ENCODE data around the gene GALNT10.
A peak's percentile ranks its signal among the peaks of the same experiment; 100 is the strongest.

GALNT10 gene

DNA sequence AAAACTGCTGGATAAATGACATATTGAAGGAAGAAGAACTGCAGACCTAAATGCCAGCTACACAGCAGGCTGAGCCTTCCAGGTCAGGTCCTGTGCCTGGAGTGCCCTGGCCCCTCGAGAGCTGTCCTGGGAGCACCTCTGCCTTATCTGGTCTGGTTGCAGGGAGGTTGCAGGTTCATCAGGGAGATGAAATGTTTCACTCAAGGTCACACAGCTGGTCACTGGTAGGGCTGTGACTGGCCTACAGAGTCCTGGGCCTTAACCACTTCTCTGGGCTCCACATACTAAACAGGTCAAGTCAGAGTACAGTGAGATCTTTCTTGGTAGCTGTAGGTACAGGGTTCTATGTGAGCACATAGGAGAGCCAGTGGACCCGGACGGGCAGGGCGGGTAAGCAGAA, 16.7 kb downstream of the GALNT10 start:
- H3K9ac ChIP-seq (ENCODE audit: low read depth, low read length), result no peak overlapping the region

DNA sequence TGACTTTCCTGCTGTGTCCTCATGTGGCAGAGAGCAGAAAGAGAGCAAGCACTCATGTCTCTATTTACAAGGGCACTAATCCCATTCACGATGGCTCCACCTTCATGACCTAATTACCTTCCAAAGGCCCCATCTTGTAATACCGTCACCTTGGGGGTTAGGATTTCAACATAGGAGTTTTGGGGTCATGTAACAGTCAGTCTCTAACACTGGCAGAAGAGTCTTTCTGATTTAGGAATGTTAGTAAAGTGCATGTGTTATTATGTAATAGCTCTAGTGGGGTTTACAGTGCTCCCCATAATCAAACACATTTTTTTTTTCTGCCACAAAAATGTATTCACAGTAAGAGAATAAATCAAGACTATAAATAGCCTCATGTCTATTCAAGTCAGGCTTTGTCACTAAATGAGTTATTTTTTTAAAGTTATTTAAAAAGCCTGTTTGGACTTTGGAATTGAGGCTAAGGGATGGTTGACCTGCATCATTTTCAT, 19.1 kb downstream of the GALNT10 start:
- H3K27me3 ChIP-seq (ENCODE audit: control insufficient read depth, insufficient read depth, low read length), result no peaks in the 10 kb centered on the region
- H3K4me3 ChIP-seq (ENCODE audit: low read length), result no peak overlapping the region
- peaks cover 32% of the 10 kb centered on the region for H3K36me3 ChIP-seq (ENCODE audit: insufficient read depth, low read length)
- H3K9me3 ChIP-seq (replicated peaks; ENCODE audit: low read length), result no peaks in the 10 kb centered on the region
- peaks cover 34% of the 10 kb centered on the region for H3K4me1 ChIP-seq (ENCODE audit: control insufficient read depth, insufficient read depth, low read length)
- no peak overlapping the region for H3K9ac ChIP-seq (ENCODE audit: low read depth, low read length)
- no peak overlapping the region for H3K4me2 ChIP-seq (ENCODE audit: low read length)

More for the DNA sequence above, 16.7 kb downstream of the GALNT10 start:
- H3K27me3 ChIP-seq (ENCODE audit: control insufficient read depth, insufficient read depth, low read length), result no peaks in the 10 kb centered on the region
- peaks cover 18% of the 10 kb centered on the region for H3K4me1 ChIP-seq (ENCODE audit: control insufficient read depth, insufficient read depth, low read length)
- H3K4me3 ChIP-seq (ENCODE audit: low read length), result no peak overlapping the region
- H3K4me2 ChIP-seq (ENCODE audit: low read length), result no peak overlapping the region
- no peaks in the 10 kb centered on the region for H3K9me3 ChIP-seq (replicated peaks; ENCODE audit: low read length)
- peaks cover 27% of the 10 kb centered on the region for H3K36me3 ChIP-seq (ENCODE audit: insufficient read depth, low read length)

DNA sequence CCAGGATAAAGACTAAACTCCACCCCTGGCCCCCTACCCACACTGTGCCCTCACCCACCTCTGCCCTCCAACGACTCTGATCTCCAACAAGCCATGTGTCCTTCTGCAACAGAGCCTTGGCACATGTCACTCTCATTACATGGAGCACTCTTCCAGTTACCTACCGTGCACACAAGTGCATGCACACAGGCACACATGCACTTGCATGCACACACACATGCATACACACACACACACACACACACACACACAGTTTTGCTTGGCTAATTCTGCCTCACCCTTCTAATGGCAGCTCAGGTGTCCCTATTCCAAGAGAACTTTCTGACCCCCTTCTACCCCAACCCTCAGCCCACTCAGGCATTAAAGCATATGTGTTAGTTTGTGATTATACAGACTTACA, 19.6 kb downstream of the GALNT10 start:
- Histone ChIP-seq H3K4me3 (ENCODE audit: low read length) (no peak overlapping the region), H3K9ac (ENCODE audit: low read depth, low read length) (no peak overlapping the region), H3K27me3 (ENCODE audit: control insufficient read depth, insufficient read depth, low read length) (no peaks in the 10 kb centered on the region), H3K4me1 (ENCODE audit: control insufficient read depth, insufficient read depth, low read length) (peaks cover 37% of the 10 kb centered on the region), H3K9me3 (replicated peaks; ENCODE audit: low read length) (no peaks in the 10 kb centered on the region), H3K36me3 (ENCODE audit: insufficient read depth, low read length) (peaks cover 31% of the 10 kb centered on the region), H3K4me2 (ENCODE audit: low read length) (no peak overlapping the region)

DNA sequence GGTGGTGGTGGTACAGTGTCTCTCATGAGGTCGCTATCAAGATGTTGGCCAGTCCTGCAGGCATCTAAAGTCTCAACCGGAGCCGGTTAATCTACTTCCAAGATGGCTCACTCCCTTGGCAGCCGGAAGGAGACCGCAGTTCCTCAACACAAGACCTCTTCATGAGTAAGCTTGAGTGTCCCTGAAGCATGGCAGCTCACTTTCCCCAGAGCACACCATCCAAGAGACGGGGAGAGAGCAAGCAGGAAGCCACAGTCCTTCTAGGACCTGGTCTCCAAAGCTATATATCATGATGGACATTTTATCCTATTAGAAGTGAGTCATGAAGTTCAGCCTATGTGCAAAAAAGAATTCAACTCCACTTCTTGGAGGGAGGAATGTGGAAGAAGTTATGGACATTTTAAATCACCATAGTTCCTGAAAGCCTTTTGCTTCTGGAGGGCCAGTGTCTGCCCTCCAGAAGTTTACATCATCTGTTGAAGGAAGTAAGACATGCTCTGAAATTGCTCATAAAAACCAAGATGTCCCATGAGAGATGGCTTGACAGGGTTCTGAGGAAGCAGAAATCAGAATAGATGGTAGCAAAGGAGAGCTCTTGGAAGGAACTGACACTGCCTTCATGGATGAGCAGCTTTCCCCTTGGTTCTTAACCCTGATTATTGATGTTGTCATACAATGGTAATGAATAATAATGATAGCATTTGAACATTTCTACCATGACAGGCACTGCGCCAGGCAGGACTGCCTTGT, 21.3 kb downstream of the GALNT10 start:
- H3K27me3 ChIP-seq (ENCODE audit: control insufficient read depth, insufficient read depth, low read length), result no peaks in the 10 kb centered on the region
- no peak overlapping the region for H3K9ac ChIP-seq (ENCODE audit: low read depth, low read length)
- no peak overlapping the region for H3K4me3 ChIP-seq (ENCODE audit: low read length)
- no peaks in the 10 kb centered on the region for H3K9me3 ChIP-seq (replicated peaks; ENCODE audit: low read length)
- peaks cover 15% of the 10 kb centered on the region for H3K36me3 ChIP-seq (ENCODE audit: insufficient read depth, low read length)
- H3K4me2 ChIP-seq (ENCODE audit: low read length), result no peak overlapping the region
- peaks cover 37% of the 10 kb centered on the region for H3K4me1 ChIP-seq (ENCODE audit: control insufficient read depth, insufficient read depth, low read length)

DNA sequence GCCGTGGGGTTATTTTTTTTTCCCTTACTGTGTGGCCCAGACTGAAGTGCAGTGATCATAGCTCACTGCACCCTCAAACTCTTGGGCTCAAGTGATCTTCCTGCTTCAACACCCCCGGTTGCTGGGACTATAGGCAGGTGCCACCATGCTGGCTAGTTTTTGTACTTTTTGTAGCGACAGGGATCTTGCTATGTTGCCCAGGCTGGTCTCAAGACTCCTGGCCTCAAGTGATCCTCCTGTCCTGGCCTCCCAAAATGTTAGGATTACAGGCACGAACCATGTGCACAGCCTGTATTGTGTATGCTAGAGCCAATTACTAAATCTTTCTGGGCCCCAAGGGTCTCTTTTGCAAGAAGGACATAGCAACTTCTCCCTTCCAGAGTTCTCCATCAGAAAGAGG, 23.1 kb downstream of the GALNT10 start:
- Histone ChIP-seq H3K36me3 (ENCODE audit: insufficient read depth, low read length) (peaks cover 15% of the 10 kb centered on the region), H3K4me1 (ENCODE audit: control insufficient read depth, insufficient read depth, low read length) (peaks cover 37% of the 10 kb centered on the region), H3K9ac (ENCODE audit: low read depth, low read length) (peak overlapping the region; percentile 57), H3K4me3 (ENCODE audit: low read length) (no peak overlapping the region), H3K27me3 (ENCODE audit: control insufficient read depth, insufficient read depth, low read length) (no peaks in the 10 kb centered on the region), H3K4me2 (ENCODE audit: low read length) (peak overlapping the region; percentile 70), H3K9me3 (replicated peaks; ENCODE audit: low read length) (no peaks in the 10 kb centered on the region)

DNA sequence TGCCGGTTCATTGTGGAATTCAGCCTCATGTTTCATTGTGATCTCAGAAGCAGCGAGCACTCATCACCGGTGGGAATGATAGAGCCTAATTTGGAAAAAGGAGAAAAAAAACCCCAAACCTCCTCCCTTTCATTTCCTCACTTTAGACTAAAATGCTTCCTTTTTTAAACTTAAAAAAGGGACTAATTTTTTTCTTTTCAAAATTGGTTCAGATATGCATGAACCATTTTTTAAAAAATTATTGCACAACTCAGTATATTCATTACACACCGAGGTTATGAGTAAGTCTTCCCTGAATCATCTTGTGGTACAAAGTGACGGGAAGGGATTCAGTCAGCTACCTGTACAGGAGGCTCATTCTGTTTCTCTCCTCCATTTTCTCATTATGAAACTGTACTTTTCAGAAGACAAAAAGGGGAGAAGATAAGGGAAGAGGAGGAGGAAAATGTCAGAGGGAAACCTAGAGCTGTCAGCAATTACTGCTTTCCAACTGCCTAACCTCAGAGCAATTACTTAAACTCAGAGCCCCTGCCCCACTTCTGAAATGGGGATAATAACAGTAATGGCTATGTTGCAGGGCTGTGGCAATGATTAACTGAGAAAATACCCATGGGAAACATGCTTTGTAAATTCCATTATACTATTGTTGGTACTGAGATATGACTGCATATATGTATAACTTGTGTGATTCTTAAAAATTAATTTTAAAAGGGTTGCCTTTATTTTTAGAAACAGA, 24.0 kb downstream of the GALNT10 start:
- peaks cover 37% of the 10 kb centered on the region for H3K4me1 ChIP-seq (ENCODE audit: control insufficient read depth, insufficient read depth, low read length)
- H3K36me3 ChIP-seq (ENCODE audit: insufficient read depth, low read length), result peaks cover 15% of the 10 kb centered on the region
- peak overlapping the region; percentile 70 for H3K4me2 ChIP-seq (ENCODE audit: low read length)
- no peaks in the 10 kb centered on the region for H3K9me3 ChIP-seq (replicated peaks; ENCODE audit: low read length)
- no peaks in the 10 kb centered on the region for H3K27me3 ChIP-seq (ENCODE audit: control insufficient read depth, insufficient read depth, low read length)
- H3K4me3 ChIP-seq (ENCODE audit: low read length), result no peak overlapping the region
- H3K9ac ChIP-seq (ENCODE audit: low read depth, low read length), result peak overlapping the region; percentile 57

DNA sequence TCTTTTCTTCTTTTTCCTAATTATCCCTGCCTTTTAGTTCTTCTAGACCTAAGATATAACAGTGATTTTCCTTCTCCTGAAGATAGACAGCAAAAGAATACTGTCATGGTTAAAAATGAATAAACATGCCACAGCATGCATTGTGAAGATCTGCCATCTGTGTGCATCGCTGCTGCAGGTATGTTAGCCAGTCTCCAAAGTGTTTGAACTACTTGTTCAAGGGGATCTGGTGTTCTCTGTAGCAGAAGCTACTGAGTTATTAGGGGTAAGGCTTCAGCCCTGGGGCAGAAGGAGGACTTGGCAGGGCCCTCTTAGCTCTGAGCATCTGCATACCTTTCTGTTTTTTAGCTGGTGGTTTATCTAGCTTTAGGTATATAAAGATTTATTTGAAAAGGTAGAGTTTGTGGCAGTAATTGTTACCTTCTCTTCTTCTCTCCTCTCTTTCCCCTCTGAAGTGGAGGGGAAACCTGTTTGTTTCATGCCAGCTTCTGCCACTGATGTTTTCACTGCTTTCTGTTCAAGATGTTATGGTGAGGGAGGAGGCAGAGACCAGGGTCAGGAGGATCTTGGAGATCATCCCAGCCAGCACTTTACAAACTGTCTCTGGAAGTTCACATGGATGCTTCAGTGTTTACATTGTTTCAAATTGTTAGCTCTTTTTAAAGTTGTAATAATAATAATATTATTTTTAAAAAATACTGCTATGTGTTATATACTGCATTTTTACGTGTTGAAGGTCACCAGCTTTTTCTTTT, 25.2 kb downstream of the GALNT10 start:
- H3K27me3 ChIP-seq (ENCODE audit: control insufficient read depth, insufficient read depth, low read length), result no peaks in the 10 kb centered on the region
- H3K4me2 ChIP-seq (ENCODE audit: low read length), result no peak overlapping the region
- peaks cover 22% of the 10 kb centered on the region for H3K36me3 ChIP-seq (ENCODE audit: insufficient read depth, low read length)
- no peak overlapping the region for H3K4me3 ChIP-seq (ENCODE audit: low read length)
- H3K9ac ChIP-seq (ENCODE audit: low read depth, low read length), result no peak overlapping the region
- peaks cover 45% of the 10 kb centered on the region for H3K4me1 ChIP-seq (ENCODE audit: control insufficient read depth, insufficient read depth, low read length)
- no peaks in the 10 kb centered on the region for H3K9me3 ChIP-seq (replicated peaks; ENCODE audit: low read length)

DNA sequence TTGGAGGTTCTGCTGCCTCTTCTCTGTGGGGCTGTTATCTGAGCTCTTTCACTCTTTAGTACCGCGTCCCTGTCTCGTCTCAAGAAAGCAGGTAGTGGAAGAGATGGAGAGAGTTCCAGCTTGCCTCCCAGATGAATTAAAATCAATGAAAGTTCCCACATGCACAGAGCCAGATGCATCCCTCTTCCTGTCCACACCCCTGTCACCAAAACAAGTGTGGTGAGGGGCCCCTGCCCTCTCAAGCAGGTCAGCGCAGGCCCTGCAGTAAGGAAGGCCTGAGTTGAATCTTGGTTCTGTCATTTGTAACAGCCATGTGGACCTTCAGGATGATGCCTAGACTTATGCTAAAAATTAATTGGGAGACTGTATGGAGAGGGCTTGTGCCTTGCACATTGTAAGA, 26.9 kb downstream of the GALNT10 start:
- H3K36me3 ChIP-seq (ENCODE audit: insufficient read depth, low read length), result peaks cover 22% of the 10 kb centered on the region
- H3K4me2 ChIP-seq (ENCODE audit: low read length), result no peak overlapping the region
- H3K27me3 ChIP-seq (ENCODE audit: control insufficient read depth, insufficient read depth, low read length), result no peaks in the 10 kb centered on the region
- H3K9me3 ChIP-seq (replicated peaks; ENCODE audit: low read length), result no peaks in the 10 kb centered on the region
- H3K4me1 ChIP-seq (ENCODE audit: control insufficient read depth, insufficient read depth, low read length), result peaks cover 51% of the 10 kb centered on the region
- no peak overlapping the region for H3K9ac ChIP-seq (ENCODE audit: low read depth, low read length)
- no peak overlapping the region for H3K4me3 ChIP-seq (ENCODE audit: low read length)

DNA sequence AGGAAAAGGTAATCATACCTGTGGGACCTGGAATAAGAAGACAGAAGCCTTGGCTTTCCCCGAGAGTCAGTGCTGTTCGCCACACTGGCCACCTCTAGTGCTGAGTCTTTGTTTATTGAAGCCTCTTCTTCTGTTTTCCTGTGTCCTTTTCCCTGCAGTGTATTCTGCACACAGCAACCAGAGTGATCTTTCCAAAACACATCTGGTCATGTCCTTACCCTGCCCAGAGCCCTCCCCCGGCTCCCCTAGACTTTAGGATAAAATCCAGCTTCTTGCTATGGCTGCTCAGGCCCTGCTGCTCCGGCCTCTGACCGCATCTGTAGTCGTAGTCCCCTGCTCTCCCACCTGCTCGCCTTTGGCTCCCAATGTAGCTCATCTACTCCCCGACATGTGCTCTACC, 28.3 kb downstream of the GALNT10 start:
- no peak overlapping the region for H3K9ac ChIP-seq (ENCODE audit: low read depth, low read length)
- H3K4me3 ChIP-seq (ENCODE audit: low read length), result no peak overlapping the region
- H3K9me3 ChIP-seq (replicated peaks; ENCODE audit: low read length), result no peaks in the 10 kb centered on the region
- no peaks in the 10 kb centered on the region for H3K27me3 ChIP-seq (ENCODE audit: control insufficient read depth, insufficient read depth, low read length)
- no peak overlapping the region for H3K4me2 ChIP-seq (ENCODE audit: low read length)
- peaks cover 47% of the 10 kb centered on the region for H3K4me1 ChIP-seq (ENCODE audit: control insufficient read depth, insufficient read depth, low read length)
- peaks cover 21% of the 10 kb centered on the region for H3K36me3 ChIP-seq (ENCODE audit: insufficient read depth, low read length)

DNA sequence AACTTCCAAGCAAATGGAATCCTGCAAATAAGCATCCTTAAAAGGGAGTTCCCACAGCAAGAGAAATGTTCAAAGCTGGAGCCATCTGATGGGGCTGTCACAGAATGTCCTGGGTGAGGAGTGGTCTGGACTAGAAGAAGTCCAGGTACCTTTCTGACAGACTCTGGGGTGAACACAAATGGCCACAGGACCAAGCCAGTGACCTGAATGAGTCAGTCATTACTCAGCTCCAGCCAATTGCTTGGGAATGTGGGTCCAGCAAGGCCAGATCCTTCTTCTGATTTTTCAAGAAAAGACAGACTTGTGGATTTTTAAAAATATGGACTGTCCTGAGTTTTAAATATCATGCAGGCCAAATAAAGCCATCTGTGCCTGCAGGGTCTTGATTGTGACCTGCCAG, 30.1 kb downstream of the GALNT10 start:
- Histone ChIP-seq H3K4me1 (ENCODE audit: control insufficient read depth, insufficient read depth, low read length) (peaks cover 31% of the 10 kb centered on the region), H3K4me2 (ENCODE audit: low read length) (peak overlapping the region; percentile 63), H3K27me3 (ENCODE audit: control insufficient read depth, insufficient read depth, low read length) (no peaks in the 10 kb centered on the region), H3K36me3 (ENCODE audit: insufficient read depth, low read length) (peaks cover 21% of the 10 kb centered on the region), H3K9me3 (replicated peaks; ENCODE audit: low read length) (no peaks in the 10 kb centered on the region), H3K9ac (ENCODE audit: low read depth, low read length) (peak overlapping the region; percentile 69), H3K4me3 (ENCODE audit: low read length) (no peak overlapping the region)

DNA sequence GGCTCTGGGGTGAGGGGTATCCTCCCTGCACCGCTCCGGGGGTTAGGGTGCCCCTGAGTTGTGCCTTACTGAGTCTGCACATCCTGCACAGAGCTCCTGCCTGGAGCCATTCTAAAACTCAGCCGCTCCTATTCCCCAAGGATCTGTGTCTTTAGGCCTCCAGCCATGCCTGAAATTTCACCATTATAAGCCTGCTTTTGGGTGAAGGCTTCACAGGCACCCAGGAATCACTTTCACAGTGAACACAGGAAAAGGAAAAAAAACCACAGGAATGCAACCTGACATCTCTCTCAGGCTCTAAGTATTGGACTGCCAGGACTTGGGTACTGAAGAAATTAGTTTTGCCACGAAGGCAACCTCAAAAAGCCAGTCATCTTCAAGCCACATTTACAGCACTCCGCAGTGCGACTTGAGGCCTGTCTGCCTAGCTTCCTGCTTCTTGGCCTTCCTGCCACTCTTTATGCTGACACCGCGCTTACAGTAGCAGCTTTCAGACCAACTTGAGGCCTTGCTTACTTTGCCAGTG, 30.9 kb downstream of the GALNT10 start:
- peak overlapping the region; percentile 69 for H3K9ac ChIP-seq (ENCODE audit: low read depth, low read length)
- peaks cover 22% of the 10 kb centered on the region for H3K36me3 ChIP-seq (ENCODE audit: insufficient read depth, low read length)
- H3K9me3 ChIP-seq (replicated peaks; ENCODE audit: low read length), result no peaks in the 10 kb centered on the region
- no peak overlapping the region for H3K4me3 ChIP-seq (ENCODE audit: low read length)
- H3K4me1 ChIP-seq (ENCODE audit: control insufficient read depth, insufficient read depth, low read length), result peaks cover 28% of the 10 kb centered on the region
- H3K4me2 ChIP-seq (ENCODE audit: low read length), result peak overlapping the region; percentile 63
- no peaks in the 10 kb centered on the region for H3K27me3 ChIP-seq (ENCODE audit: control insufficient read depth, insufficient read depth, low read length)

Data from skeletal muscle satellite cell (primary cell).